GM18526 (cell line): ENCODE results near the gene BNC2.

ENCODE experiments used
- POLR2A ChIP-seq: IDR thresholded peaks from 3 replicates; pipeline ENCODE4 v1.6.1; 2011; ENCODE audit not compliant: insufficient read length; ENCODE audit errors: extremely low read depth

The BNC2 gene

DNA sequence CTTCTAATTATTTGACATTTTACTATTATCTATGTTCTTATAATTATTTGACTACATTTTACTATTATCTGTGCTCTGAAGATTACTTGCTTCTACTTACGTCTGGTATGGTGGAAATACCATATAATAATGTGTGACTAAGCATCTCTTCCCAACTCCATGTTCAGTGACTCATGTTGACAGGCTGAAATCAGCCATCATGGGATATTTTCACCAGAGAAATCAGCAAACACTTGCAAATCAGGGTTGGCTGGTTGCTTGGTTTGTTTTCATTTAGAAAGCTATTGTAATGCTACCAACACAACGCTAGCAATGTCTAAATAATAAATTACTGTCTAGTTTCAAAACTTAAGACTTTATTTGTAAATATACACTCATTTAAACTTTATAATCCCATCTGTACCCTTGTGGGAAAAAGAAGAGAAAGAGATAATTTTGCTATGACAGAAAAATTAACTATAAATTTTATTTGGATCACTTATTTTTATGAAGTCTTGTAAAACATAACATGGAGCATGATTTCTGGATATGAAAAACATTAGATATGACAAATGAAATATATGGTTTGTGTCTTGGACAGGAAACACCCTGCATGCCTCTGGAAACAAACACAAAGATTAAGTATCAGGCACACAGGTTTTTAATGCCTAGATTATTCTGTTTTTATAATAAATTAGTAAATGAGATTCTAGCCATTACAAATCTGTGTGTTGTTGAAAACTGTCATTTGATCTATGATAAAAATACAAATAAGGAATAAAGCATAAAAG is 337.6 kb downstream of the BNC2 start:
- TF ChIP-seq POLR2A = no peak

DNA sequence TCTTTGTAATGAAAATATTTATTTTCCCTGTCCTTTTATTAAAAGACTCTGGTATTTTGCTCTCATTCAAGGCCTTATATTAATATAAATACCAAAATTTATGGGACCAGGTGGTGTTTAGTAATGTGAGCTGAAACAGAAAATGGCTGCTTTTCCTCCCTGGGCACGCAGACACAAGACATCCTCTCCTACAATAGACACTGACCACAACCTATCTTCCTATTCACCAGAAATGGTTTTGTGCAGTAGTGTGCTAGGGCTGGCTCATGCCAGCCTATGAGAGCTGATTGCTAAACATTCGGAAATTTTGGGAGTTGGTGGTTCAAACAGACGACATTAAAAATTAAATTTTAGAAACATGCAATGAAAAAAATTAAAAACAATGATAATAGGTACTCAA is 338.2 kb downstream of the BNC2 start:
- no peak for TF ChIP-seq POLR2A

DNA sequence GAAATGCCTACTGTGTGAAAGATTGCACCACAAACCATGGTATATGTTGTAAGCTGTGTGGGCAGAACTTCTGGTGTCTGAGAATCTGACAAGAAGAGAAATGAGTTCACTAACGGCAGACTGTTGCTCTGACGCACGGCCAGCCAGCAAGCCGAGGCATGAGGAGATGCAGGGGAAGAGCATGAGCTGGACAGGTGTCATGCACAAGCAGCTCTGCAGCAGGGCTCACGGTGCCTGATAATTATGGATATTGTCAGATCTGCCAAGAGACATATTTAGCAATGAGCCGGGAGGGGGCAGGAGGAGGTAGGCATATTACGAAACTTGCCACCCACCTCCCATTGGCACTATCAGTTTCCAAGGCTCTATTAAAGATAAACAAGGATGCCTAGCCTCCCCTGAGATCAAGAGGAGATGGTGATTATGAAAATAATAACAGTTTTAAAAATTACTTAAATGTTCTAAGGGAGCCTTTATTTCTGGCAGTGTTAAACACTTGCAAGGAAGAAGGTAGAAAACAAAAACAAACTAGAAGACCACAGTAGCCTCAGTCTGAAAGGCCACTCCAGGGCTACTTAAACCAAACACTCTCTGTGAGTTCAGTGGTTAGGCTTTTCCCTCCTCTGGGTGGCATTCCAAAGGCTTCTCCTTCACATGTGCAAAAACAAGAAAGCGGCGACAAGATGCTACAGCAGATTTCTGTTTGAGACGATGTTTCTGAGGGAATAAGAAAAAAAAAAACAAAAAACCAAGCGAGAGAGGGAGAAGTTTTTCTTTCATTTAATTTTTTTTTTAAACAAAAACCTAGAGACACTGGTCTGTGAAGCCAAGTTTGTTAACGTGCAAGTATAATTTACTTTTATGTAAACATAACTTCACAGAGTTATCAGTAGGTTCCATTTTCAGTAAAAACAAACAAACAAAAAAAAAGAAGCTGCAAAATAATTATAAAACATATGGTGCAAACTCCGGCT is 339.5 kb downstream of the BNC2 start:
- no peak for TF ChIP-seq POLR2A

DNA sequence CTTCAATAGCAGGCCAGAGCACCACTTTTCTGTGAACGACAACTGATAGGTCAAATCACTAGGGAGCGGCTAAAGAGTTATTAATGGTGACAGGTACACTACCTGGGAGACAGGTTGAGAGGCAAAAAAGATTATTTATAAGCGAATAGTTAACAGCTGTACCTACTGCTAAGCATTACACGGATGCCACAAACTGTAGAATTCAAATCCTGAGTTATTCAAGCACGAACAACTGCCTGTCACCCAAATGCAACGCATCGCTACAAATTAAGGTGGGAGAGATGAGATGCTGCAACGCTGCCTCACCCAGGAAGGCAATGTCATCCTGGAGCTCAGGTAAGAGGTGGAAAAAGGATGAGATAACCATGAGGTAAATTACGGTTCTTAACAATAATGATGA is 342.9 kb downstream of the BNC2 start:
- TF ChIP-seq POLR2A = no peak

DNA sequence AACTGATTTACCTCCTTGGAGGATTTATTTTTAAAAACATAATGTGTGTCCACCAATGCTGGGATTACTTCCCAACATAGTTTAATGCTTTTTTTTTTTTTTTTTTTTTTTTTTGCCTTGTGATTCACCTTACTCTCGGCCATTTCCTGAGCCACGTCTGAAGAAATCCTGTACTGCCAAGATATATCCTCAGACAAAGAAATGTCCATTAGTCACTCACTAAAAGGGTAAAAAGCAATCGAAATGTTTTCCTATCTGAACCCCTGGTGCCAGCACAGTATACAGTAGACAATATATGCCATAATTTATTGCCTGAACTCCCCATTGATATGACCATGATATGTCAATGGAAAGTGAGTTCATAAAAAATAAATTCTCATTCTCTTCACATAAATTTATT is 344.1 kb downstream of the BNC2 start:
- TF ChIP-seq POLR2A = no peak

DNA sequence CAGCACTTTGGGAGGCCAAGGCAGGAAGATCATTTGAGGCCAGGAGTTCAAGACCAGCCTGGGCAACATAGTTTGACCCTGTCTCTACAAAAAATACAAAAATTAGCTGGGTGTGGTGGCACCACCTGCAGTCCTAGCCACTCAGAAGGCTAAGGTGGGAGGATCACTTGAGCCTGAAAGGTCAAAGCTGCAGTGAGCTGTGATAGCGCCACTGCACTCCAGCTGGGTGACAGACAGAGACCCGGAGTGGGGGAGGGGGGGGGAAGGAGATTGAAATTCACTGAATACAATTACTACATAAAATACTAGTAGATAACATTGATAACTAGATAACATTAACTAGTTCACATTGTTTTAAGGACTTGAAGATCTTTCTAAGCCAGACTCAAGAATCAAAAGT is 345.6 kb downstream of the BNC2 start:
- no peak for TF ChIP-seq POLR2A

DNA sequence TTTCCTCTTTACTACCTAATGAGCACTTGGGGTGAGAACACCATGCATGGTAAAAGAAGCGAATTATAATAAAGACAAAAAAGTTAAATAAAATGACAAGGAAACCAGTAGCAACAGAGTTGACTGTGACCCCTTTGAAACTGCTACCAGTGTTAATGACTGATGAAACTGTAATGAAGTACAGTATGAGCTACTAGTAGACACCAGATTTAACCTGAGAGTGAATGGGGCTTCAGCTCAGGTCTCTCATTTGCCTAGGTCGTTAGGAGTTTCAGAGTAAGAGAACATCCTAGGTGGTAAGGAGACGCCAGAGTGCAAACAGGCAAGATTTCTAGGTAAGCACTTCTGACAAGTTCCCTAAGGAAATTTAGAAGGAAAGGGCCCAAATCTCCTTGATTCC is 346.4 kb downstream of the BNC2 start:
- no peak for TF ChIP-seq POLR2A

DNA sequence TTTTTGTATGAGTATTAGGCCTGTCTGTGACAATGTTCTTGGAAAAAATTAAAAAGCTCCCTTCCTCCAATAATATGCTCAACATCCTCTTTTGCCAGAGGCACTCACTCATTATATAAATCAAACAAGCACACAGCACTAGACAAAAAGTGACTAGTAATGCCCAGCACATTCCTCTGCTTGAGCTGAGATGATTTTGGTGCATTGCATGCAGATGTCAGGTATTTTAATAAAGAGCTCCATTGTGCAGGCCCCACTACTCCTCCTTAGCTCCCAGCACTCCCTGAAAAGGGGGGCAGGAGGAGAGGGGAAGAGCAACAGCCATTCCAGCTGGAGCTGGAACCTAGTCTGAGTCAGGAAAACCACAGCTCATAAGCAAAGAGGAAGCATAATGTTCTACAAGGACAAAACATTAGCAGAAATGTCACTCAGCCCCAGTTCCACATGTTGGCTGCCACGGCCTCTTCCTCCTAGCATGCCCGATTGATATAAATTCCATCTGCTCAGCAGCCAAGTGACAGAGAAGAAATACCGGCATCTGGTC is 348.5 kb downstream of the BNC2 start:
- no peak for TF ChIP-seq POLR2A

DNA sequence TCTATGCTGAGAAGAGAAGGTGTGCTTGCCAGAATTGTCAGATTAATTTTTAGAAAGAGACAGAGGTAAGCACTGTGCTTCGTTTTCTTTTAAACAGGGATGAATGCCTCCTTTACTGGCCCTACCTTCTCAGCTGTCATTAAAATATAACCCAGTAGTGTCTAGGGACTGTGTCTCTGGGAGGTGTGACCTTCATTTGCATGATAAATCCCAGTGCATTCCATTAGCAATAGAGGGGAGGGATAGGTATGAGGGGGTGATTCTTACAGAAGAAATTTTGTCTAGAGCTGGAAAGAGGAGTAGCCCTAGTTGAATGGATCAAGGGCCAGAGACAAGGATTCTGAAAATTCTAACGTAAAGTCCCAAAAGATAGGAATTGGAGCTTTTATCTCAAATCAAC is 351.5 kb downstream of the BNC2 start:
- no peak for TF ChIP-seq POLR2A

DNA sequence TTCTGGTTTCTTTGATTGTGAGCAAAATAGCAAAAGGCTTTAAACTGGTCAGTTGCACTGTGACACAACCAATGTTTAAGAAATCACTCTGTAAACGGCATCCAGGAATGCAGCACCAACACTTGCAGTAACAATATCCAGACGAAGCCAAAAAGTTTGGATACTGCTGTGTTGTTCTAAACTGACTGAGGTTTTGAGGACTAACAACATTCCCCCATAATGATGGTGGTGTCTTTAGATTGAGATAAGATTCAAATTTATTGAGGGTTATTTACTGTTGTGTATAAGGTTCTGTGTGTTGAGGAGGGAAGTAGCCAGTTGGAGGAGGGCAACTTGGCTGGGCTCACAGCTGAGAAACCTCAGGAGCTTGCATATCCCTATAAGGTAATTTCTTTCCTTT is 353.6 kb downstream of the BNC2 start:
- TF ChIP-seq POLR2A = no peak

DNA sequence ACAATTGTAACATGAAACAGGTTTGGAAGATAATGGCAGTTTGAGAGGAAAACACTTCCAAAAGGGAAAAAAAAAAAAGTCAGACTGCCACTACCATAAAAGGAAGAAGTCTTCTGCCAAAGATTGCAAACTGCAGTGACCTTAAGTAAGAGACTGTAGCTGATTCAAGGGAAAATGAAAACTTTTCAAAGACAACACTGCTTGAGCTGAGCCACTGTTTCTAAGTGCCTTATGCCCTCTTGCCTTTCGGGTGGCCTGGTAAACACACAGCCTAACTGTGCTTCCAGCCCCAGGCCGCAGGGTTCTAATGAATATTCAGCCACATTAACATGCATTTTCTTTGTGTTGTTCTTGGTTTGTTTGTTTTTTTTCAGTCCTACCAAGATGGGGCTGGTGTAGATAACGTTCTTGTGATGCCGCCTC is 354.6 kb downstream of the BNC2 start:
- TF ChIP-seq POLR2A = no peak

DNA sequence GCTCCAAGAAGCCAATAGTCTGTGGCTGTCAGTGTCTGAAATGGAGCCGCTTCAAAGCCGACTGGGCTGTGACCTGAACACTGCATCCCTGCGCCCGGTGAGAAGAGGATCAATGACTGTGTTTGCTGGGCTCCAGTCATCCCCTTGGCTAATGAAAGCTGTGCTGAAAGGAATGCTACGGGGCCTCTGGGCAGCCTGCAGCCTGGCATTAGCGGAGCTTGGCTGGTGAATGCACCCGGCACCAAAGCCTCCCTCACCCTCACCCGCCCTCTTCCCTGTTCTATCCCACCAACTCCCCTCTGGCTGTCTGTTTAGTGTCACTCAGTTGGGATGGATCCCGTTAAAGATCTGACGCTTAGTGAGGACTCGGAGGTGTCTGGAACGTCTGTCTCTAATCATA is 355.3 kb downstream of the BNC2 start:
- no peak for TF ChIP-seq POLR2A

DNA sequence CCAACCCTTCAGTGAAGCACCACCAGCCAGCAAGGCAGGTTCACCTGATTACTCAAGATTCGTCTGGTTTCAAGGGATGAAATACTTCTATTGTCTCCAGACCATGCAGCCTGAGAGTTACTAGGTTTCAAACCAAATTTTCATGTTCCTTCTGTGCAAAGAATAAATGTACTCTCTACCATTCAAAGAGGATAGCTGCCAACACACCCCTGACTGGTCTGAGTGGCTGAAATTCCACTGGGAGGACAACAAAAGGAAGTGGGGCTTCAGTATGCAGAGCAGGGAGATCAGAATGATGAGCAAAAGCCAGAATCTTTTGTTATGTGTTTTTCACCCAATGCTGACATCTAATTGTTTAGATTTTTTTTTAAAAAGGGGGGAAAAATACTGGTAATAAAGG is 356.3 kb downstream of the BNC2 start:
- no peak for TF ChIP-seq POLR2A

DNA sequence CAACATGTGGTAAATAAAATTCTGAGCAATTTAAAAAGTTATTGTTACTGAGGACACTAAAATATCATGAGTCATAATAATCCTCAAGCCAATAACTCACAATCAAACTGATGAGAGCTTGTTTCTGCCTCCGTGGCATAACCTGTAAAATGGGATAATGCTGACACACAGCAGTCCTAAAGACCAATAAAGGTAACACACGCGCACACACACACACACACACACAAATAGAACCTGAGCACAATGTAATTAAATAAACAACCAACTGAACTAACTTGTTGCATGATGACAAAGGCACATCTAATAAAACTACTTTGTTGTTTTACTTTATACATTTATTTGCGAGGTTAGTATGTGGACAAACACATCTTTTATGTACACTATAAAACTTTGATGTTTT is 358.2 kb downstream of the BNC2 start:
- no peak for TF ChIP-seq POLR2A

DNA sequence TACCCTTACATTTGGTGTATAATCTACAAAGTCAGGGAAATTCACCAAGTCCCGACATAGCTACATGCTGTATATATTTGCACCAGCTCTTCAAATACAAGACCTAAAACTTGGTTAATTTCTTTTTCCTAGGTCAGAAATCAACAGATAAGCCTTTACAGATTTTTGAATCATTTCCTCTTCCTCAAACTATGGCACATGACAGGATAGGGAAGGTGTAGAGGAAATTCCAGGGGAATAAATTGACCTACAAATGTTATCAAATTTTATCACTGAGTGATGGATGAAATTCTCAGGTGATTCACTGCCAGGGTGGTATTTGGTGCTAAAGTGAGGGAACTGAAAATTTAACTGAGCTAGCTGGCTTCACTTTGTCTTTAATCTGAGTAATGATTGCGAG is 360.0 kb downstream of the BNC2 start:
- no peak for TF ChIP-seq POLR2A

DNA sequence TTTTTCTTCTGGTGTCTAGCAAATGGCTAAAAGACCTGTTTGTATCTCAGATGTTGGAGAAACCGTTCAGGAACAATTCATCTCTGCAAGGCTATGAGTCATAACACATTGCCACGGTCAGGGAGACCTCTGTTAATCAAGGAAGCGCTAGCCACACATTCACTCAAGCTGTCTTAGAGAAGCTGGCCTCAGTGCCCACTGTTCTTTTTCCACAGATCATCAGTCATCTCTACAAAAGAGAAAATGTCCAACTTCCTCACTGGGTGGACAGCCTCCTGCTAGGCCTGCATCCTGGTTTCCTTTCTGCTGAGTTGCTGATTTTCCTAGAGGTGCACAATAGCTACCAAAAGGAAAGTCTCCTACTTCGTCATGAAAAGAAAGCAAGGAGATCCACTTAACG is 360.5 kb downstream of the BNC2 start:
- no peak for TF ChIP-seq POLR2A
